ENCODE data around the gene OOEP. TPM values are rescaled to one million over a fixed set of nuclear protein-coding genes. Genes with fewer than 3 reads are reported as not detected.

The OOEP gene
- total and polyA plus RNA-seq, 2 of the 13 experiments (the other 11 are each of a cell fraction or from before 2014, with no cell fraction given), result not detected

- TF ChIP-seq, protein P1, sequence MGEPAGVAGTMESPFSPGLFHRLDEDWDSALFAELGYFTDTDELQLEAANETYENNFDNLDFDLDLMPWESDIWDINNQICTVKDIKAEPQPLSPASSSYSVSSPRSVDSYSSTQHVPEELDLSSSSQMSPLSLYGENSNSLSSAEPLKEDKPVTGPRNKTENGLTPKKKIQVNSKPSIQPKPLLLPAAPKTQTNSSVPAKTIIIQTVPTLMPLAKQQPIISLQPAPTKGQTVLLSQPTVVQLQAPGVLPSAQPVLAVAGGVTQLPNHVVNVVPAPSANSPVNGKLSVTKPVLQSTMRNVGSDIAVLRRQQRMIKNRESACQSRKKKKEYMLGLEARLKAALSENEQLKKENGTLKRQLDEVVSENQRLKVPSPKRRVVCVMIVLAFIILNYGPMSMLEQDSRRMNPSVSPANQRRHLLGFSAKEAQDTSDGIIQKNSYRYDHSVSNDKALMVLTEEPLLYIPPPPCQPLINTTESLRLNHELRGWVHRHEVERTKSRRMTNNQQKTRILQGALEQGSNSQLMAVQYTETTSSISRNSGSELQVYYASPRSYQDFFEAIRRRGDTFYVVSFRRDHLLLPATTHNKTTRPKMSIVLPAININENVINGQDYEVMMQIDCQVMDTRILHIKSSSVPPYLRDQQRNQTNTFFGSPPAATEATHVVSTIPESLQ (CRISPR knock-in tag; conservative IDR thresholded peaks at IDR 0.05), result no peak
- TF ChIP-seq ZNF232 (CRISPR knock-in tag; IDR thresholded peaks at IDR 0.05; ENCODE audit: borderline replicate concordance) (no peak), MTF2 (CRISPR knock-in tag; IDR thresholded peaks at IDR 0.05; ENCODE audit: borderline replicate concordance) (no peak), ELF1 (CRISPR knock-in tag; IDR thresholded peaks at IDR 0.05) (no peak)
- TF ChIP-seq, protein P2, sequence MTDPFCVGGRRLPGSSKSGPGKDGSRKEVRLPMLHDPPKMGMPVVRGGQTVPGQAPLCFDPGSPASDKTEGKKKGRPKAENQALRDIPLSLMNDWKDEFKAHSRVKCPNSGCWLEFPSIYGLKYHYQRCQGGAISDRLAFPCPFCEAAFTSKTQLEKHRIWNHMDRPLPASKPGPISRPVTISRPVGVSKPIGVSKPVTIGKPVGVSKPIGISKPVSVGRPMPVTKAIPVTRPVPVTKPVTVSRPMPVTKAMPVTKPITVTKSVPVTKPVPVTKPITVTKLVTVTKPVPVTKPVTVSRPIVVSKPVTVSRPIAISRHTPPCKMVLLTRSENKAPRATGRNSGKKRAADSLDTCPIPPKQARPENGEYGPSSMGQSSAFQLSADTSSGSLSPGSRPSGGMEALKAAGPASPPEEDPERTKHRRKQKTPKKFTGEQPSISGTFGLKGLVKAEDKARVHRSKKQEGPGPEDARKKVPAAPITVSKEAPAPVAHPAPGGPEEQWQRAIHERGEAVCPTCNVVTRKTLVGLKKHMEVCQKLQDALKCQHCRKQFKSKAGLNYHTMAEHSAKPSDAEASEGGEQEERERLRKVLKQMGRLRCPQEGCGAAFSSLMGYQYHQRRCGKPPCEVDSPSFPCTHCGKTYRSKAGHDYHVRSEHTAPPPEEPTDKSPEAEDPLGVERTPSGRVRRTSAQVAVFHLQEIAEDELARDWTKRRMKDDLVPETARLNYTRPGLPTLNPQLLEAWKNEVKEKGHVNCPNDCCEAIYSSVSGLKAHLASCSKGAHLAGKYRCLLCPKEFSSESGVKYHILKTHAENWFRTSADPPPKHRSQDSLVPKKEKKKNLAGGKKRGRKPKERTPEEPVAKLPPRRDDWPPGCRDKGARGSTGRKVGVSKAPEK (CRISPR knock-in tag; IDR thresholded peaks at IDR 0.05; ENCODE audit: borderline replicate concordance), result no peak
Measured at GRCh38 chr6:73363537-73363875, 6.2 kb downstream of the OOEP start (continued).

DNA sequence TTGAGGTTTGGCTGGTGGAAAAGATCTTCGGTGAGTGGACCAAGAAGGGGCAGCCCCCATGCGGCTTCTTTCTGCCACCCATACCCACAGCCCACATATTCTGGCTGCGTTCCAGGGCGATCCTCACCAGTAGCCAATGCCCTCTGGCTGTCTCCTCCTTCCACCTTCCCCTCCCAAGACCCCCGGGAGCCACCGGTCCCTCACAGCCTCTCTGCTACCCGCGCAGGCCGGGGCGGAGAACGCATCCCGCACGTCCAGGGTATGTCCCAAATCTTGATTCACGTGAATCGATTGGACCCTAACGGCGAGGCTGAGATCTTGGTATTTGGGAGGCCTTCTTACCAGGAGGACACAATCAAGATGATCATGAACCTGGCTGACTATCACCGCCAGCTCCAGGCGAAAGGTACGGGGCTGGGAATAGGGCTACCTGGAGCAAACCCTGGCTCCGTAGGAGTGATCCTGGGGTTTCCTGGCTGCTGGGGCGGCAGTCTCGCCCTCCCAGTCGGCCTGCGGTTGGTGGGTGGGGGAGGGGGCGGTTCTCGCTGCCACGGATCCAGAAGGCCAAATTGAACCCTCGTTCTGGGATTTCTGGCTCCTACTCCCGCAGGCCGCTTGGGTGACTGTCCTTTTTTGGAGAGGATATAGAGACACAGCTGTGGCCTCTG, 6.7 kb downstream of the OOEP start:
- Histone ChIP-seq H2AFZ (ENCODE audit: low read length) (no peak overlapping the region), H3K4me3 (replicated peaks in 1 of 3; ENCODE audit: insufficient read depth in 1 of 3, low read depth in 2 of 3, low read length in 3 of 3) (no peak overlapping the region)
- TF ChIP-seq TERF1 (CRISPR knock-in tag; IDR thresholded peaks at IDR 0.05) (no peak), ZNF251 (CRISPR knock-in tag; IDR thresholded peaks at IDR 0.05) (no peak), ZMYM3 (CRISPR knock-in tag; IDR thresholded peaks at IDR 0.05) (no peak), EHMT2 (IDR thresholded peaks at IDR 0.05; ENCODE audit: borderline replicate concordance, low read depth, low read length) (no peak)
- TF ChIP-seq, protein P3, sequence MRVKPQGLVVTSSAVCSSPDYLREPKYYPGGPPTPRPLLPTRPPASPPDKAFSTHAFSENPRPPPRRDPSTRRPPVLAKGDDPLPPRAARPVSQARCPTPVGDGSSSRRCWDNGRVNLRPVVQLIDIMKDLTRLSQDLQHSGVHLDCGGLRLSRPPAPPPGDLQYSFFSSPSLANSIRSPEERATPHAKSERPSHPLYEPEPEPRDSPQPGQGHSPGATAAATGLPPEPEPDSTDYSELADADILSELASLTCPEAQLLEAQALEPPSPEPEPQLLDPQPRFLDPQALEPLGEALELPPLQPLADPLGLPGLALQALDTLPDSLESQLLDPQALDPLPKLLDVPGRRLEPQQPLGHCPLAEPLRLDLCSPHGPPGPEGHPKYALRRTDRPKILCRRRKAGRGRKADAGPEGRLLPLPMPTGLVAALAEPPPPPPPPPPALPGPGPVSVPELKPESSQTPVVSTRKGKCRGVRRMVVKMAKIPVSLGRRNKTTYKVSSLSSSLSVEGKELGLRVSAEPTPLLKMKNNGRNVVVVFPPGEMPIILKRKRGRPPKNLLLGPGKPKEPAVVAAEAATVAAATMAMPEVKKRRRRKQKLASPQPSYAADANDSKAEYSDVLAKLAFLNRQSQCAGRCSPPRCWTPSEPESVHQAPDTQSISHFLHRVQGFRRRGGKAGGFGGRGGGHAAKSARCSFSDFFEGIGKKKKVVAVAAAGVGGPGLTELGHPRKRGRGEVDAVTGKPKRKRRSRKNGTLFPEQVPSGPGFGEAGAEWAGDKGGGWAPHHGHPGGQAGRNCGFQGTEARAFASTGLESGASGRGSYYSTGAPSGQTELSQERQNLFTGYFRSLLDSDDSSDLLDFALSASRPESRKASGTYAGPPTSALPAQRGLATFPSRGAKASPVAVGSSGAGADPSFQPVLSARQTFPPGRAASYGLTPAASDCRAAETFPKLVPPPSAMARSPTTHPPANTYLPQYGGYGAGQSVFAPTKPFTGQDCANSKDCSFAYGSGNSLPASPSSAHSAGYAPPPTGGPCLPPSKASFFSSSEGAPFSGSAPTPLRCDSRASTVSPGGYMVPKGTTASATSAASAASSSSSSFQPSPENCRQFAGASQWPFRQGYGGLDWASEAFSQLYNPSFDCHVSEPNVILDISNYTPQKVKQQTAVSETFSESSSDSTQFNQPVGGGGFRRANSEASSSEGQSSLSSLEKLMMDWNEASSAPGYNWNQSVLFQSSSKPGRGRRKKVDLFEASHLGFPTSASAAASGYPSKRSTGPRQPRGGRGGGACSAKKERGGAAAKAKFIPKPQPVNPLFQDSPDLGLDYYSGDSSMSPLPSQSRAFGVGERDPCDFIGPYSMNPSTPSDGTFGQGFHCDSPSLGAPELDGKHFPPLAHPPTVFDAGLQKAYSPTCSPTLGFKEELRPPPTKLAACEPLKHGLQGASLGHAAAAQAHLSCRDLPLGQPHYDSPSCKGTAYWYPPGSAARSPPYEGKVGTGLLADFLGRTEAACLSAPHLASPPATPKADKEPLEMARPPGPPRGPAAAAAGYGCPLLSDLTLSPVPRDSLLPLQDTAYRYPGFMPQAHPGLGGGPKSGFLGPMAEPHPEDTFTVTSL (CRISPR knock-in tag; IDR thresholded peaks at IDR 0.05; ENCODE audit: borderline replicate concordance), result no peak

More for the DNA sequence above, 6.7 kb downstream of the OOEP start:
- BruUV-seq (replicated peaks), result no TSS peak
- in situ Hi-C loops (cut with HindIII; ENCODE audit: extremely low pct_ligation_motif_present, low pct_unique_long_range_greater_than_20kb), result no loop called here
- DNase-seq (ENCODE audit: low spot score) (no peak), ATAC-seq (no peak), FAIRE-seq (no peak)
- Histone ChIP-seq H3K9ac (ENCODE audit: insufficient read depth, low read depth, low read length) (no peak overlapping the region), H3K4me1 (ENCODE audit: insufficient read depth, low read length) (no peaks in the 10 kb centered on the region), H3K79me2 (ENCODE audit: insufficient read depth, low read length) (no peaks in the 10 kb centered on the region), H3K27ac (ENCODE audit: extremely low read length, insufficient read depth, low read length) (no peak overlapping the region), H3K4me2 (ENCODE audit: low read depth, low read length) (no peak overlapping the region), H3K36me3 (replicated peaks in 1 of 2; ENCODE audit: control insufficient read depth in 1 of 2, insufficient read depth in 2 of 2, low read length in 2 of 2) (no peaks in the 10 kb centered on the region), H4K20me1 (ENCODE audit: insufficient read depth, low read length) (no peaks in the 10 kb centered on the region), H3K9me3 (ENCODE audit: low read length) (no peaks in the 10 kb centered on the region), H3K27me3 (ENCODE audit: control insufficient read depth in 1 of 2, insufficient read depth in 2 of 2, low read length in 2 of 2) (peaks cover 0 to 22% of the 10 kb centered on the region in 2 experiments; a peak in 1 of 5 replicates)
- CTCF ChIA-PET (ENCODE audit: low intra/inter-chr PET ratio, low total read pairs), result no interaction called here
- POLR2A ChIA-PET, result no interaction called here
- 66% methylated on average over 23 of the region's 31 CpGs for WGBS (ENCODE audit: low lambda C conversion rate)
- intact Hi-C loops (cut with micrococcal nuclease; ENCODE audit: unreplicated experiment), result no loop called here

All from HepG2 (cell line).